Karpas-422 (cell line): ENCODE results near the gene SMG6. TPM values are rescaled to one million over a fixed set of nuclear protein-coding genes. Genes with fewer than 3 reads are reported as not detected.

Experiments
- DNase-seq: peaks from one replicate; pipeline ENCODE4 v3.0.0-alpha.2; 2015
- H2AFZ ChIP-seq: fragments of 200-600 bp; sonication (generic); 2 replicates; pipeline ENCODE4 v1.6.1; 2014; ENCODE audit warnings: antibody characterized with exemption, low read length, mixed read lengths
- H3K27ac ChIP-seq: fragments of 200-600 bp; sonication (generic); 2 replicates; pipeline ENCODE4 v1.5.1; 2014; ENCODE audit warnings: mild to moderate bottlenecking, low read length, moderate library complexity
- H3K27me3 ChIP-seq: fragments of 200-600 bp; sonication (generic); 2 replicates; pipeline ENCODE4 v1.6.1; 2014; ENCODE audit warnings: low read length, mixed read lengths
- H3K36me3 ChIP-seq: fragments of 200-600 bp; sonication (generic); 2 replicates; pipeline ENCODE4 v1.6.1; 2014; ENCODE audit warnings: low read length, mixed read lengths; ENCODE audit not compliant: insufficient read depth
- H3K4me1 ChIP-seq: fragments of 200-600 bp; sonication (generic); 2 replicates; pipeline ENCODE4 v1.6.1; 2014; ENCODE audit warnings: mild to moderate bottlenecking, low read length, mixed read lengths
- H3K4me2 ChIP-seq: fragments of 200-600 bp; sonication (generic); 2 replicates; pipeline ENCODE4 v1.6.1; 2014; ENCODE audit warnings: low read length, low read depth, mild to moderate bottlenecking; ENCODE audit not compliant: poor library complexity, severe bottlenecking
- H3K4me3 ChIP-seq: fragments of 200-600 bp; sonication (generic); 2 replicates; pipeline ENCODE4 v1.5.1; 2014; ENCODE audit warnings: mild to moderate bottlenecking, antibody characterized with exemption, low read length, mixed read lengths
- H3K79me2 ChIP-seq: fragments of 200-600 bp; sonication (generic); 2 replicates; pipeline ENCODE4 v1.6.1; 2014; ENCODE audit warnings: mild to moderate bottlenecking, low read length, mixed read lengths
- H3K9ac ChIP-seq: fragments of 200-600 bp; sonication (generic); 2 replicates; pipeline ENCODE4 v1.6.0; 2014; ENCODE audit warnings: low read length
- H3K9me2 ChIP-seq: fragments of 200-600 bp; sonication (generic), shearing (Covaris generic); replicated peaks from 2 replicates; pipeline ENCODE4 v1.6.0; 2014; ENCODE audit warnings: mild to moderate bottlenecking, low read length, moderate library complexity; ENCODE audit not compliant: insufficient read depth
- H3K9me3 ChIP-seq: fragments of 300-700, 200-600 bp; sonication (generic); 2 replicates; pipeline ENCODE4 v1.6.1; 2014; ENCODE audit warnings: low read length, mixed read lengths
- H4K20me1 ChIP-seq: fragments of 200-600 bp; sonication (generic); 2 replicates; pipeline ENCODE4 v1.6.1; 2014; ENCODE audit warnings: mild to moderate bottlenecking, antibody characterized with exemption, low read length, low read depth; ENCODE audit not compliant: insufficient read depth
- total RNA-seq: library from RNA; depleted of rRNA; stranded (reverse); fragments of >200 nt; shearing (Covaris generic); gene quantifications from 2 replicates; pipeline ENCODE4 v1.2.3, GENCODE V29; 2014; ENCODE audit warnings: low replicate concordance

SMG6 gene
- total RNA-seq, 1 experiment from 2014 or later = 10.2 TPM

GRCh38 chr17:2027528-2028233, 275.9 kb downstream of the SMG6 start:
- peaks cover 38% of the 10 kb centered on the region for H3K4me1 ChIP-seq
- no peak for DNase-seq
- no peak overlapping the region for H3K27ac ChIP-seq
- H3K4me3 ChIP-seq = no peak overlapping the region
- no peaks in the 10 kb centered on the region for H4K20me1 ChIP-seq
- H3K36me3 ChIP-seq = no peaks in the 10 kb centered on the region
- H3K27me3 ChIP-seq = no peaks in the 10 kb centered on the region
- H2AFZ ChIP-seq = no peak overlapping the region
- H3K9ac ChIP-seq = no peak overlapping the region
- peaks cover 15% of the 10 kb centered on the region for H3K79me2 ChIP-seq
- H3K9me3 ChIP-seq = no peaks in the 10 kb centered on the region
- H3K4me2 ChIP-seq = no peak overlapping the region
- H3K9me2 ChIP-seq = no peaks in the 10 kb centered on the region

- peak overlapping the region; percentile 66 for H3K4me2 ChIP-seq
- H2AFZ ChIP-seq = no peak overlapping the region
- no peak overlapping the region for H3K9ac ChIP-seq
- H3K4me3 ChIP-seq = peak overlapping the region; percentile 59; the same call in 1 of the 2 replicates
- peaks cover 1% of the 10 kb centered on the region for H3K79me2 ChIP-seq
- no peaks in the 10 kb centered on the region for H3K36me3 ChIP-seq
- no peak for DNase-seq
- no peaks in the 10 kb centered on the region for H3K9me2 ChIP-seq
- H3K27me3 ChIP-seq = no peaks in the 10 kb centered on the region
- H3K27ac ChIP-seq = no peak overlapping the region
- no peaks in the 10 kb centered on the region for H3K9me3 ChIP-seq
- H3K4me1 ChIP-seq = peaks cover 24% of the 10 kb centered on the region
- no peaks in the 10 kb centered on the region for H4K20me1 ChIP-seq
Measured at GRCh38 chr17:2025622-2026309, 277.8 kb downstream of the SMG6 start.

GRCh38 chr17:2025220-2025621, 278.4 kb downstream of the SMG6 start, which contains the start of gene RTN4RL1:
Gene RTN4RL1, minus strand, starts transcription at chr17:2025334. Its CDS starts 469 bp downstream, at chr17:2024865.
- no peaks in the 10 kb centered on the region for H3K27me3 ChIP-seq

GRCh38 chr17:2024572-2025219, 278.9 kb downstream of the SMG6 start:
- 0 out of 2 replicates have a peak overlapping the region, but pooled peaks have one; percentile 28 for H2AFZ ChIP-seq
- peak overlapping the region; percentile 59 for H3K4me3 ChIP-seq
- no peaks in the 10 kb centered on the region for H3K36me3 ChIP-seq
- no peaks in the 10 kb centered on the region for H3K27me3 ChIP-seq
- no peak for DNase-seq
- H3K9ac ChIP-seq = peak overlapping the region; percentile 49
- no peak overlapping the region for H3K27ac ChIP-seq
- H3K4me2 ChIP-seq = peak overlapping the region; percentile 66
- H3K4me1 ChIP-seq = peaks cover 26% of the 10 kb centered on the region
- no peaks in the 10 kb centered on the region for H4K20me1 ChIP-seq
- no peaks in the 10 kb centered on the region for H3K9me3 ChIP-seq
- no peaks in the 10 kb centered on the region for H3K9me2 ChIP-seq
- no peaks in the 10 kb centered on the region for H3K79me2 ChIP-seq

More at GRCh38 chr17:2025220-2025621, 278.4 kb downstream of the SMG6 start, which contains the start of gene RTN4RL1:
- peak within 1 kb of the TSS; percentile 49 for H3K9ac ChIP-seq
- no peak within 1 kb of the TSS for H3K27ac ChIP-seq
- no peaks in the 10 kb centered on the region for H3K9me3 ChIP-seq
- H4K20me1 ChIP-seq = no peaks in the 10 kb centered on the region
- peaks cover 26% of the 10 kb centered on the region for H3K4me1 ChIP-seq
- no peaks in the 10 kb centered on the region for H3K79me2 ChIP-seq
- H3K9me2 ChIP-seq = no peaks in the 10 kb centered on the region
- H2AFZ ChIP-seq = 0 out of 2 replicates have a peak within 1 kb of the TSS, but pooled peaks have one; percentile 28
- DNase-seq = peak; percentile 84
- peak within 1 kb of the TSS; percentile 66 for H3K4me2 ChIP-seq
- peak within 1 kb of the TSS; percentile 59 for H3K4me3 ChIP-seq
- H3K36me3 ChIP-seq = no peaks in the 10 kb centered on the region

GRCh38 chr17:2023692-2024571, 279.7 kb downstream of the SMG6 start:
- H3K9me2 ChIP-seq = no peaks in the 10 kb centered on the region

GRCh38 chr17:2023256-2023655, 280.3 kb downstream of the SMG6 start:
- Histone ChIP-seq H3K79me2 (no peaks in the 10 kb centered on the region), H3K27ac (no peak overlapping the region), H3K9me3 (no peaks in the 10 kb centered on the region), H3K36me3 (no peaks in the 10 kb centered on the region), H3K4me1 (peaks cover 19% of the 10 kb centered on the region), H3K9ac (no peak overlapping the region), H3K9me2 (no peaks in the 10 kb centered on the region), H2AFZ (no peak overlapping the region), H3K27me3 (no peaks in the 10 kb centered on the region), H3K4me3 (no peak overlapping the region), H3K4me2 (no peak overlapping the region), H4K20me1 (no peaks in the 10 kb centered on the region)
- no peak for DNase-seq

More at GRCh38 chr17:2023692-2024571, 279.7 kb downstream of the SMG6 start:
- Histone ChIP-seq H3K36me3 (no peaks in the 10 kb centered on the region), H3K27ac (no peak overlapping the region), H3K9me3 (no peaks in the 10 kb centered on the region), H3K4me2 (no peak overlapping the region), H4K20me1 (no peaks in the 10 kb centered on the region), H3K9ac (no peak overlapping the region), H3K79me2 (no peaks in the 10 kb centered on the region), H3K4me1 (peaks cover 25% of the 10 kb centered on the region), H3K4me3 (no peak overlapping the region), H3K27me3 (no peaks in the 10 kb centered on the region), H2AFZ (no peak overlapping the region)
- peak; percentile 44 for DNase-seq

- Histone ChIP-seq H3K9me2 (no peaks in the 10 kb centered on the region), H3K36me3 (no peaks in the 10 kb centered on the region), H3K9ac (no peak overlapping the region), H3K4me2 (no peak overlapping the region), H3K4me3 (no peak overlapping the region), H3K4me1 (peaks cover 24% of the 10 kb centered on the region), H3K9me3 (no peaks in the 10 kb centered on the region), H4K20me1 (no peaks in the 10 kb centered on the region), H3K79me2 (no peaks in the 10 kb centered on the region), H3K27ac (no peak overlapping the region), H2AFZ (no peak overlapping the region), H3K27me3 (no peaks in the 10 kb centered on the region)
- peak; percentile 43 for DNase-seq
Measured at GRCh38 chr17:2022647-2023240, 280.8 kb downstream of the SMG6 start.
